ENCODE data around the gene NUMA1. TPM values are rescaled to one million over a fixed set of nuclear protein-coding genes. Genes with fewer than 3 reads are reported as not detected.

NUMA1 gene
- total RNA-seq, 4 donors from 2014 or later: 142 to 237 (median 177) TPM

- Histone ChIP-seq H3K27ac (peak overlapping the region in 1 of 4 donors; percentile 29), H3K4me3 (no peak overlapping the region), H3K27me3 (no peaks in the 10 kb centered on the region), H3K36me3 (peaks cover 0 to 39% (median 8%) of the 10 kb centered on the region in 3 donors), H3K4me1 (peaks cover 0 to 12% (median 0%) of the 10 kb centered on the region in 3 donors), H3K9me3 (no peaks in the 10 kb centered on the region)
- DNase-seq: no peak
- 28 to 52% methylated on average over 2 to 3 of the region's 3 CpGs for WGBS, 2 donors
- TF ChIP-seq POLR2A (IDR thresholded peaks at IDR 0.05) (no peak), CTCF (IDR thresholded peaks at IDR 0.05) (no peak)
- intact Hi-C loops (cut with DNase I): no loop called here
Measured at GRCh38 chr11:71988050-71988449, 92.3 kb downstream of the NUMA1 start.

GRCh38 chr11:71987521-71987920 lies 92.8 kb downstream of the NUMA1 start:
- no peak for TF ChIP-seq CTCF (IDR thresholded peaks at IDR 0.05)
- TF ChIP-seq POLR2A (IDR thresholded peaks at IDR 0.05): no peak
- H3K27ac ChIP-seq: peak overlapping the region in 2 of 4 donors; percentile 12 to 26
- peaks cover 0 to 42% (median 8%) of the 10 kb centered on the region in 3 donors for H3K36me3 ChIP-seq
- H3K4me3 ChIP-seq: no peak overlapping the region
- DNase-seq: no peak
- 31 to 43% methylated on average over 2 of the region's 2 CpGs for WGBS, 2 donors
- no peaks in the 10 kb centered on the region for H3K9me3 ChIP-seq
- no peaks in the 10 kb centered on the region for H3K27me3 ChIP-seq
- intact Hi-C loops (cut with DNase I): no loop called here
- H3K4me1 ChIP-seq: peaks cover 0 to 12% (median 0%) of the 10 kb centered on the region in 3 donors

- 84 to 85% methylated on average over 1 of the region's 2 CpGs for WGBS, 2 donors
- Histone ChIP-seq H3K36me3 (peaks cover 0 to 37% (median 8%) of the 10 kb centered on the region in 3 donors), H3K27me3 (no peaks in the 10 kb centered on the region)
Measured at GRCh38 chr11:71986131-71986530, 94.2 kb downstream of the NUMA1 start.

GRCh38 chr11:71979602-71980001 lies 100.7 kb downstream of the NUMA1 start:
- Histone ChIP-seq H3K27me3 (no peaks in the 10 kb centered on the region), H3K27ac (no peak overlapping the region), H3K4me1 (peaks cover 0 to 4% (median 0%) of the 10 kb centered on the region in 3 donors), H3K9me3 (no peaks in the 10 kb centered on the region), H3K4me3 (no peak overlapping the region), H3K36me3 (peaks cover 0 to 51% (median 0%) of the 10 kb centered on the region in 3 donors)
- intact Hi-C loops (cut with DNase I): loop anchor here (10.0 kb wide), 1 partner anchor 435 kb away; no protein-coding TSS in a partner anchor
- no peak for DNase-seq
- TF ChIP-seq POLR2A (IDR thresholded peaks at IDR 0.05): no peak
- no peak for TF ChIP-seq CTCF (IDR thresholded peaks at IDR 0.05)
- WGBS, 2 donors: 80% methylated on average over 3 of the region's 3 CpGs

More at GRCh38 chr11:71986131-71986530, 94.2 kb downstream of the NUMA1 start:
- intact Hi-C loops (cut with DNase I): no loop called here
- H3K4me3 ChIP-seq: no peak overlapping the region
- H3K27ac ChIP-seq: no peak overlapping the region
- H3K4me1 ChIP-seq: peaks cover 0 to 12% (median 0%) of the 10 kb centered on the region in 3 donors
- H3K9me3 ChIP-seq: no peaks in the 10 kb centered on the region
- TF ChIP-seq CTCF (IDR thresholded peaks at IDR 0.05): no peak
- no peak for TF ChIP-seq POLR2A (IDR thresholded peaks at IDR 0.05)
- no peak for DNase-seq

- H3K27ac ChIP-seq: no peak overlapping the region
- TF ChIP-seq CTCF (IDR thresholded peaks at IDR 0.05): no peak
- no peak for TF ChIP-seq POLR2A (IDR thresholded peaks at IDR 0.05)
- no peak overlapping the region for H3K4me3 ChIP-seq
- WGBS, 2 donors: 93 to 95% methylated on average over 4 of the region's 4 CpGs
- peaks cover 0 to 50% (median 0%) of the 10 kb centered on the region in 3 donors for H3K36me3 ChIP-seq
- intact Hi-C loops (cut with DNase I): loop anchor here (10.0 kb wide), 1 partner anchor 436 kb away; no protein-coding TSS in a partner anchor
- peaks cover 0 to 4% (median 0%) of the 10 kb centered on the region in 3 donors for H3K4me1 ChIP-seq
- DNase-seq: no peak
- H3K27me3 ChIP-seq: no peaks in the 10 kb centered on the region
- H3K9me3 ChIP-seq: no peaks in the 10 kb centered on the region
Measured at GRCh38 chr11:71979094-71979493, 101.2 kb downstream of the NUMA1 start.
